Natural killer cell (primary cell): Measurements from ENCODE around the gene XRRA1. TPM values are rescaled to one million over a fixed set of nuclear protein-coding genes. Genes with fewer than 3 reads are reported as not detected.
"Not testable (repeated sequence)": the region's sequence is repeated elsewhere in the genome, so short reads cannot be mapped to it uniquely, and the experiment has no call there.

ENCODE experiments used
- ATAC-seq, 3 donors: fragments of 150-1000 bp in 2 of 3; fragments of 200-7000 bp in 1 of 3; cut with Tn5 transposase; 1 replicate in 1 of 3; 2 replicates in 2 of 3; pipeline ENCODE4 v1.10.0; 2021; ENCODE audit warnings: mild to moderate bottlenecking in 2 of 3, moderate library complexity in 2 of 3
- DNase-seq, 2 donors: peaks; one replicate each; pipeline versions ENCODE4 v3.0.0 to v3.0.0-alpha.2; 2013 to 2021; ENCODE audit warnings: mixed read lengths in 1 of 2
- H3K27ac ChIP-seq: one replicate; pipeline ENCODE4 v1.5.1; 2013; ENCODE audit warnings: mild to moderate bottlenecking, low read length
- H3K27me3 ChIP-seq: one replicate; pipeline ENCODE4 v1.6.1; 2013; ENCODE audit warnings: low read length; ENCODE audit not compliant: control insufficient read depth, insufficient read depth
- H3K36me3 ChIP-seq: one replicate; pipeline ENCODE4 v1.6.1; 2013; ENCODE audit warnings: low read length; ENCODE audit not compliant: control insufficient read depth, insufficient read depth
- H3K4me1 ChIP-seq: one replicate; pipeline ENCODE4 v1.6.1; 2013; ENCODE audit warnings: low read length; ENCODE audit not compliant: control insufficient read depth, insufficient read depth
- H3K4me3 ChIP-seq: one replicate; pipeline ENCODE4 v1.5.1; 2013; ENCODE audit warnings: low read length
- H3K9me3 ChIP-seq: one replicate; pipeline ENCODE4 v1.6.1; 2013; ENCODE audit warnings: low read length; ENCODE audit not compliant: control insufficient read depth, insufficient read depth
- H3K27ac Mint-ChIP-seq, 2 donors: one replicate each; pipeline ENCODE4 v1.8.0; 2022; ENCODE audit warnings: mild to moderate bottlenecking in 2 of 2, mixed read lengths in 2 of 2, moderate library complexity in 1 of 2
- H3K27me3 Mint-ChIP-seq, 2 donors: one replicate each; pipeline ENCODE4 v1.8.0; 2022; ENCODE audit warnings: low read depth in 2 of 2, mixed read lengths in 2 of 2
- H3K36me3 Mint-ChIP-seq: one replicate; pipeline ENCODE4 v1.8.0; 2022; ENCODE audit warnings: mixed read lengths
- H3K4me1 Mint-ChIP-seq, 2 donors: one replicate each; pipeline ENCODE4 v1.8.0; 2022; ENCODE audit warnings: mixed read lengths in 2 of 2
- H3K4me3 Mint-ChIP-seq: one replicate; pipeline ENCODE4 v1.8.0; 2022; ENCODE audit warnings: mild to moderate bottlenecking, moderate library complexity, mixed read lengths
- H3K9me3 Mint-ChIP-seq, 2 donors: one replicate each; pipeline ENCODE4 v1.8.0; 2022; ENCODE audit warnings: mixed read lengths in 2 of 2
- CTCF ChIP-seq: fragments of 200-600 bp; IDR thresholded peaks from one replicate; pipeline ENCODE4 v1.8.0; 2022; ENCODE audit warnings: antibody characterized with exemption
- WGBS: methylation state at CpG from one replicate; pipeline ENCODE4 v1.1.7; 2013; ENCODE audit warnings: missing lambda C conversion rate; ENCODE audit not compliant: insufficient coverage; 5-methylcytosine and 5-hydroxymethylcytosine counted together
- intact Hi-C: fragments of 100-400 bp; cut with micrococcal nuclease; formaldehyde crosslinking; loops from one replicate; pipeline ENCODE4 v1.14.2; 2022
- total RNA-seq, 4 donors: library from RNA; stranded (reverse); fragments of 120-200 nt in 1 of 4; gene quantifications; one replicate each; pipeline versions ENCODE4 v1.2.3 to v1.2.4, GENCODE V29; 2013 to 2022

Gene XRRA1, protein sequence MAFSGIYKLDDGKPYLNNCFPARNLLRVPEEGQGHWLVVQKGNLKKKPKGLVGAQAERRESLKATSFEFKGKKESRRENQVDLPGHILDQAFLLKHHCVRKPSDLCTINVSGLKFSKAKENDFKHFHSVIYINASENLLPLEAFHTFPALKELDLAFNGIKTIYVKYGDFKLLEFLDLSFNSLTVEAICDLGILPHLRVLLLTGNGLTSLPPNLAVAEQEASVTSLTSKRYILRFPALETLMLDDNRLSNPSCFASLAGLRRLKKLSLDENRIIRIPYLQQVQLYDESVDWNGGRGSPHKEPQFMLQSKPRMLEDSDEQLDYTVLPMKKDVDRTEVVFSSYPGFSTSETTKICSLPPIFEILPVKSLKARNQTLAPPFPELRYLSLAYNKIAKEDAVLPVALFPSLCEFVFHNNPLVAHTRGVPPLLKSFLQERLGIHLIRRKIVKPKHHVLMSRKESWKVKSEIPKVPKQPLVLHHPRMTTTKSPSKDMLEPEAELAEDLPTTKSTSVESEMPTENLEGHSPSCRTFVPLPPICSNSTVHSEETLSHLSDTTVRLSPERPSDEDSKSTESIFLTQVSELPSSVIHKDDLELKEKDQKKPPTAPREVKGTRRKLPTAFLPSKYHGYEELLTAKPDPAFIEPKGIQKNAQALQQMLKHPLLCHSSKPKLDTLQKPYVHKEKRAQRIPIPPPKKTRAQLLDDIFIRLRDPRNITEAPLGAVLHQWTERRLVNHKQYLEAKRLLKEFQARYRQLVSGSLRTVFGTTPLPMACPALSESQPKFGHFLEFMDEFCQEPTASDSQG
- 10 to 100 TPM; 12.7 to 14.3 (median 14.3) TPM for total RNA-seq
- 57.2 TPM for total RNA-seq (2013)

DNA sequence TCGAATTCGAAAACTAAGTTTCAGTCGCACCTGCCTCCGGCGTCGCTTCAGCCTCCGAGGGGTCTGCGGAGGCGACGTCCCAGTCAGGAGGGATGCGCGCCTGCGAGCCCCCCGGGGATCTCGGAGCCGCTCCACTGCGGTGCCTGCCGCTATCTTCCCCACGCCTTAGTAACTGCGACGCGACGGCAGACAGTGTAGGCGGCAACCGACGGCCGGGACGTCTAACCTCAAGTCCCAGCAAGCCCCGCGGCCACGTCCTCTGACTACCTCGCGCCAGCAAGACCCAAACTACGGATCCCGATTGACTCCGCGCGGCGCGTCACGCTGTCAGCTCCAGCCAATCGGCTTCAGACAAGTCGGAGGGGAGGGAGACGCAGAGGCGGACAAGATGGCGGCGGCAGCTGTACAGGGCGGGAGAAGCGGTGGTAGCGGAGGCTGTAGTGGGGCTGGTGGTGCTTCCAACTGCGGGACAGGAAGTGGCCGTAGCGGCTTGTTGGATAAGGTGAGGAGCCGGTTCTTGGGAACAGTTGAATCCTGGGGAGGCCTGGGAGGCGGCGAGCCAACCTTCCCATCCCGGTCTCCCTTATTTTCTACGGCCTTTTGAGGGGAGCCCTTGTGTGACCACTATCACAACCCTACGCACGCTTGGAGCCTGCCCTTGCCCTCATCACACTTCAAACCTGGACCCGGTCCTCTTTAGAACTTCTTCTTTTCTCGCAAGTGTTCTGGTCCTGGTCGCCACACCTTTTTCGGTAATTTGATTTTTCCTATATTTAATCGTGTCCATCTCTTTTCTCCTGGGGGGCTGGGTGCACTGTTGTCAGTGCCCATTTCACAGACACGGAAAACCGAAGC lies at the start of gene XRRA1, which contains the start of gene SPCS2:
Gene XRRA1, minus strand, starts transcription at position 194 of the 855 bp plus-strand sequence. CDS start 8,213 bp downstream, outside the sequence.
Gene SPCS2, plus strand, starts transcription at position 369 of the 855 bp plus-strand sequence. Its CDS starts 20 bp downstream, at position 389.
- Histone ChIP-seq H3K9me3 (no peaks in the 10 kb centered on the region), H3K27me3 (no peaks in the 10 kb centered on the region), H3K4me1 (peaks cover 24% of the 10 kb centered on the region), H3K4me3 (peak within 1 kb of the TSS; percentile 88), H3K27ac (peak within 1 kb of the TSS; percentile 95), H3K36me3 (peaks cover 3% of the 10 kb centered on the region)
- ATAC-seq (peak; percentile 96 to 99 (median 97)), DNase-seq (peak; percentile 96 to 98)
- Mint-ChIP-seq H3K27me3 (no peaks in the 10 kb centered on the region), H3K4me1 (peaks cover 52 to 55% of the 10 kb centered on the region in 2 donors), H3K9me3 (no peaks in the 10 kb centered on the region), H3K36me3 (no peaks in the 10 kb centered on the region), H3K4me3 (peak within 1 kb of the TSS; percentile 99), H3K27ac (peak within 1 kb of the TSS; percentile 97)
- WGBS, result 0% methylated on average over 67 of the region's 67 CpGs
- intact Hi-C loops, result loop anchor here (1.0 kb wide), 1 partner anchor 39 kb away; the partner anchor contains the start of gene NEU3
- TF ChIP-seq CTCF, result no peak

GRCh38 chr11:74992852-74993251 lies 44.0 kb upstream of the XRRA1 start:
- no peaks in the 10 kb centered on the region for H3K9me3 ChIP-seq
- WGBS, result 94% methylated on average over 4 of the region's 5 CpGs
- peaks cover 15 to 18% of the 10 kb centered on the region in 2 donors for H3K4me1 Mint-ChIP-seq
- H3K4me3 ChIP-seq, result no peak overlapping the region
- ATAC-seq (no peak), DNase-seq (no peak)
- no peaks in the 10 kb centered on the region for H3K9me3 Mint-ChIP-seq
- no peak for TF ChIP-seq CTCF
- peaks cover 9% of the 10 kb centered on the region for H3K36me3 ChIP-seq
- intact Hi-C loops, result no loop called here
- H3K27me3 Mint-ChIP-seq, result no peaks in the 10 kb centered on the region
- H3K4me3 Mint-ChIP-seq, result no peak overlapping the region
- no peaks in the 10 kb centered on the region for H3K36me3 Mint-ChIP-seq
- H3K27ac Mint-ChIP-seq, result no peak overlapping the region
- no peak overlapping the region for H3K27ac ChIP-seq
- H3K27me3 ChIP-seq, result no peaks in the 10 kb centered on the region
- H3K4me1 ChIP-seq, result peaks cover 16% of the 10 kb centered on the region

DNA sequence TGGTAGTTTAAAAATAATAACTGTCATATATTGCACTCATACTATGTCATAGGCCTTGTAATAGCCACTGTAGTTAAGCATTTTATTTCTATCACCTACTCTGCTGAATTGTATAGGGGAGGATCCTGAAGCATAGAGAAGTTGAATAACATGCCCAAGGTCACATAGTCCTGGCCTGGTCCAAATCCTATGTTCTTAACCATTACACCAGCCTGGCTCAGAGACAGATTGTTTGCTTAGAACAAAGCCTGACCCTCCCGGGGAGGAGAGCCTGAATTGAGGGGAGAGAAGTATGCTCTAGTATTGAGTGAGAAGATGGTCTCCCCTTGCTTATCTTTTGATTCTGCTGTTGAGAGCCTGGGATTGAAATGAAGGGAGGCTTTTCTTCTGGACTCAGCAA lies 42.0 kb upstream of the XRRA1 start:
- H3K4me3 ChIP-seq, result no peak overlapping the region
- Mint-ChIP-seq H3K36me3 (no peaks in the 10 kb centered on the region), H3K9me3 (no peaks in the 10 kb centered on the region), H3K4me3 (peak overlapping the region; percentile 45), H3K27ac (peak overlapping the region in 1 of 2 donors; percentile 12), H3K4me1 (peaks cover 15 to 18% of the 10 kb centered on the region in 2 donors), H3K27me3 (no peaks in the 10 kb centered on the region)
- DNase-seq (no peak), ATAC-seq (no peak)
- H3K4me1 ChIP-seq, result peaks cover 16% of the 10 kb centered on the region
- H3K27me3 ChIP-seq, result no peaks in the 10 kb centered on the region
- no peak for TF ChIP-seq CTCF
- no peaks in the 10 kb centered on the region for H3K9me3 ChIP-seq
- H3K27ac ChIP-seq, result no peak overlapping the region
- H3K36me3 ChIP-seq, result peaks cover 9% of the 10 kb centered on the region
- 88% methylated on average over 1 of the region's 1 CpG for WGBS
- intact Hi-C loops, result no loop called here

DNA sequence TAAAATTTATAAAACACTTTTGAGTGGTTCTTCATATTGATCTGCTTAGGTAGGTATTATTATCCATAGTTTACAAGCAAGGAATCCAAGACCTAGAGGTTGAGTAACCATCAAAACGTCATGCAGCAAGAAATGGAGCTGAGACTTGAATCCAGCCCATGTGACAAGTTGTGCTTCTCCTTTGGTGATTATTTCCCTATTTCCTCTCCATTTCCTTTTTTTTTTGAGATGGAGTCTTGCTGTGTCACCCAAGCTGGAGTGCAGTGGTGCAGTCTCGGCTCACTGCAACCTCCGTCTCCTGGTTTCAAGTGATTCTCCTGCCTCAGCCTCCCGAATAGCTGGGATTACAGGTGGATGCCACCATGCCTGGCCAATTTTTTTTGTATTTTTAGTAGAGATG lies 41.3 kb upstream of the XRRA1 start:
- WGBS, result 85% methylated on average over 4 of the region's 4 CpGs
- H3K27ac Mint-ChIP-seq, result peak overlapping the region in 1 of 2 donors; percentile 12
- H3K9me3 ChIP-seq, intact Hi-C loops, DNase-seq, H3K4me3 ChIP-seq, H3K27me3 ChIP-seq, H3K36me3 Mint-ChIP-seq, H3K9me3 Mint-ChIP-seq, ATAC-seq, H3K36me3 ChIP-seq, H3K27me3 Mint-ChIP-seq, H3K27ac ChIP-seq: not testable (repeated sequence)
- peaks cover 15 to 18% of the 10 kb centered on the region in 2 donors for H3K4me1 Mint-ChIP-seq
- peak overlapping the region; percentile 45 for H3K4me3 Mint-ChIP-seq
- peaks cover 16% of the 10 kb centered on the region for H3K4me1 ChIP-seq
